Liver (tissue), 9 donors: ENCODE measurements around the gene NHERF1. TPM values are rescaled to one million over a fixed set of nuclear protein-coding genes. Genes with fewer than 3 reads are reported as not detected.

Experiments used
- DNase-seq: peaks from one replicate; pipeline ENCODE4 v3.0.0-alpha.2; 2017; ENCODE audit warnings: low spot score
- H3K27ac ChIP-seq, 2 donors: one replicate each; pipeline ENCODE4 v1.7.0; 2013; ENCODE audit warnings: inconsistent platforms in 2 of 2, low read length in 2 of 2, control low read depth in 1 of 2, low read depth in 1 of 2, mild to moderate bottlenecking in 1 of 2
- H3K27me3 ChIP-seq, 4 donors: one replicate each; pipeline versions ENCODE4 v1.6.1 to v1.7.0; 2013; ENCODE audit warnings: low read length in 3 of 4, inconsistent platforms in 1 of 4, mild to moderate bottlenecking in 1 of 4, moderate library complexity in 1 of 4; ENCODE audit not compliant: control insufficient read depth in 4 of 4, insufficient read depth in 4 of 4
- H3K36me3 ChIP-seq, 4 donors: one replicate each; pipeline versions ENCODE4 v1.6.1 to v1.7.0; 2013; ENCODE audit warnings: low read length in 3 of 4, mild to moderate bottlenecking in 3 of 4, low read depth in 1 of 4, moderate library complexity in 1 of 4; ENCODE audit not compliant: control insufficient read depth in 4 of 4, insufficient read depth in 3 of 4
- H3K4me1 ChIP-seq, 4 donors: one replicate each; pipeline versions ENCODE4 v1.6.1 to v1.7.0; 2013; ENCODE audit warnings: low read length in 3 of 4, mild to moderate bottlenecking in 3 of 4, moderate library complexity in 1 of 4; ENCODE audit not compliant: control insufficient read depth in 4 of 4, insufficient read depth in 4 of 4
- H3K4me3 ChIP-seq, 3 donors: one replicate each; pipeline versions ENCODE4 v1.6.1 to v1.7.0; 2013; ENCODE audit warnings: low read length in 3 of 3, control low read depth in 1 of 3, low read depth in 1 of 3, mild to moderate bottlenecking in 1 of 3
- H3K9ac ChIP-seq, 2 donors: one replicate each; pipeline ENCODE4 v1.7.0; 2013; ENCODE audit warnings: low read length in 2 of 2, mild to moderate bottlenecking in 2 of 2, moderate library complexity in 2 of 2, control low read depth in 1 of 2, low read depth in 1 of 2
- H3K9me3 ChIP-seq, 4 donors: one replicate each; pipeline versions ENCODE4 v1.6.1 to v1.7.0; 2013; ENCODE audit warnings: low read length in 3 of 4; ENCODE audit not compliant: control insufficient read depth in 4 of 4
- EGR1 ChIP-seq, 2 donors: IDR thresholded peaks; 2 replicates each; pipeline ENCODE4 v1.6.1; 2016 to 2018; ENCODE audit warnings: antibody characterized with exemption in 2 of 2, low read depth in 2 of 2
- FOXA1 ChIP-seq: IDR thresholded peaks from 2 replicates; pipeline ENCODE4 v1.6.1; 2016; ENCODE audit warnings: antibody characterized with exemption
- FOXA2 ChIP-seq: IDR thresholded peaks from 2 replicates; pipeline ENCODE4 v1.6.1; 2016; ENCODE audit warnings: antibody characterized with exemption
- GABPA ChIP-seq, 2 donors: IDR thresholded peaks in 1 of 2; conservative IDR thresholded peaks in 1 of 2; 2 replicates each; pipeline ENCODE4 v1.6.1; 2016; ENCODE audit warnings: antibody characterized with exemption in 2 of 2, mild to moderate bottlenecking in 1 of 2, moderate library complexity in 1 of 2
- HNF4A ChIP-seq, 2 donors: conservative IDR thresholded peaks; 2 replicates each; pipeline ENCODE4 v1.6.1; 2016; ENCODE audit warnings: antibody characterized with exemption in 2 of 2, mild to moderate bottlenecking in 2 of 2
- JUND ChIP-seq, 2 donors: IDR thresholded peaks; 2 replicates each; pipeline ENCODE4 v1.6.1; 2016; ENCODE audit warnings: antibody characterized with exemption in 2 of 2
- MAX ChIP-seq: IDR thresholded peaks from 2 replicates; pipeline ENCODE4 v1.6.1; 2016; ENCODE audit warnings: antibody characterized with exemption
- NR2F2 ChIP-seq: IDR thresholded peaks from 2 replicates; pipeline ENCODE4 v1.6.1; 2016; ENCODE audit warnings: antibody characterized with exemption
- RAD21 ChIP-seq, 2 donors: IDR thresholded peaks; 2 replicates each; pipeline ENCODE4 v1.6.1; 2016; ENCODE audit warnings: antibody characterized with exemption in 2 of 2, mild to moderate bottlenecking in 2 of 2
- REST ChIP-seq: IDR thresholded peaks from 2 replicates; pipeline ENCODE4 v1.6.1; 2016; ENCODE audit warnings: antibody characterized with exemption, mild to moderate bottlenecking
- SP1 ChIP-seq: IDR thresholded peaks from 2 replicates; pipeline ENCODE4 v1.6.1; 2018; ENCODE audit warnings: antibody characterized with exemption, mild to moderate bottlenecking
- YY1 ChIP-seq: IDR thresholded peaks from 2 replicates; pipeline ENCODE4 v1.6.1; 2016; ENCODE audit warnings: antibody characterized with exemption, mild to moderate bottlenecking
- WGBS: extraction: QIAGEN DNeasy Blood & Tissue Kit; methylation state at CpG from one replicate; pipeline ENCODE4 v1.1.7; 2013; 5-methylcytosine and 5-hydroxymethylcytosine counted together
- polyA plus RNA-seq, 2 donors: library from polyadenylated mRNA; stranded (reverse) in 1 of 2; unstranded in 1 of 2; fragments of 200-250 nt in 1 of 2; fragments of >200 nt in 1 of 2; fragmentation: Nextera tagmentation in 1 of 2; extraction: Ambion mirVana in 1 of 2; gene quantifications; one replicate each; pipeline versions ENCODE4 v1.2.1 to v1.2.3, GENCODE V29; 2013 to 2015
- total RNA-seq, 2 donors: library from RNA; depleted of rRNA; stranded (reverse); fragments of >200 nt; gene quantifications; one replicate each; pipeline ENCODE4 v1.2.3, GENCODE V29; 2014
- TF ChIP-seq, protein P1 (sequence below): IDR thresholded peaks from 2 replicates; pipeline ENCODE4 v1.6.1; 2016; ENCODE audit warnings: antibody characterized with exemption
- TF ChIP-seq, protein P2 (sequence below): fragments of 150-350 bp; IDR thresholded peaks from 2 replicates; pipeline ENCODE4 v1.5.1; 2017; ENCODE audit warnings: improper control_type of control experiment, low read depth, low read length; ENCODE audit not compliant: missing input control
- donor health status: healthy.
- donor health status: healthy.
- donor health status: healthy.
- donor health status: healthy.
- donor health status: healthy.

The NHERF1 gene
- total and polyA plus RNA-seq, 4 donors, result 38.1 to 160 (median 94.7) TPM

DNA sequence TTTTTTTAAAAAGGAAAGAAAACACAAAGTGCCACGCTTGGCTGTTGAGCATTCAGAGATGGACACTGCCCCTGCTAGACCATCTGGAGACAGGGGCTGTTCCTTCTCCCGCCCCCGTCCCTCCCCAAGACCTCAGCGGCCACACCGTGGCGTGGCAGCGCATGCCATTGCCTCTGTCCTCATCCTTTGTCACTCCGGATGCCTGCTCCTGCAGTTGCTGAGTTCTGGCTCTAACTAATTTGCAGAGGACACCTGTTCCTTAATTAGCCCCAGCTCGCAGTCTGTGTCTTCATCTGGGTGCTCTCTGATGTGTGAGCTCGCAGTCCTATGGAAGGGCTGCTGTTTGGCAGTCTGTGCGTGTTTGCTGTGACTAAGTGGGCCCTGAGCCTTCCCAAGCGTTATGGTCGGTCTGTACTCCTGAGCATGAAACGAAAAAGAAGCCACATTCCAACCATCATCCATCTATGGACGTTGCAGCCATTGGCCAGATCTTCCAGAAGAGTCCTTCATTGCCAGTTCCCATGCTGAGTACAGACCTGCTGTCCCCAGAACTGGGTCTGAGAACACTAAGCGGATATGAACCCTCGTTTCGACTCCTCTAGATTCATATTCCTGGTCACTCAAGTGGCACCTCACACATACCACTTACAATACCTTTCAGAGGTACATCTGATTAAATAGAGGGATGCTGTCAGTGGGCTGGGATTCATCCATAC, 68.6 kb downstream of the NHERF1 start:
- 90% methylated on average over 18 of the region's 18 CpGs for WGBS
- peaks cover 0 to 5% (median 1%) of the 10 kb centered on the region in 4 donors for H3K36me3 ChIP-seq
- no peak overlapping the region for H3K4me3 ChIP-seq
- H3K27me3 ChIP-seq, result no peaks in the 10 kb centered on the region
- no peak overlapping the region for H3K27ac ChIP-seq
- no peaks in the 10 kb centered on the region for H3K9me3 ChIP-seq
- no peak overlapping the region for H3K9ac ChIP-seq
- TF ChIP-seq SP1 (no peak), RAD21 (IDR thresholded peaks at IDR 0.05) (no peak), FOXA2 (no peak), GABPA (IDR thresholded peaks at IDR 0.05 in 1 of 2, conservative IDR thresholded peaks at IDR 0.05 in 1 of 2) (no peak), HNF4A (conservative IDR thresholded peaks at IDR 0.05) (no peak), REST (no peak), NR2F2 (no peak)
- TF ChIP-seq, protein P1, sequence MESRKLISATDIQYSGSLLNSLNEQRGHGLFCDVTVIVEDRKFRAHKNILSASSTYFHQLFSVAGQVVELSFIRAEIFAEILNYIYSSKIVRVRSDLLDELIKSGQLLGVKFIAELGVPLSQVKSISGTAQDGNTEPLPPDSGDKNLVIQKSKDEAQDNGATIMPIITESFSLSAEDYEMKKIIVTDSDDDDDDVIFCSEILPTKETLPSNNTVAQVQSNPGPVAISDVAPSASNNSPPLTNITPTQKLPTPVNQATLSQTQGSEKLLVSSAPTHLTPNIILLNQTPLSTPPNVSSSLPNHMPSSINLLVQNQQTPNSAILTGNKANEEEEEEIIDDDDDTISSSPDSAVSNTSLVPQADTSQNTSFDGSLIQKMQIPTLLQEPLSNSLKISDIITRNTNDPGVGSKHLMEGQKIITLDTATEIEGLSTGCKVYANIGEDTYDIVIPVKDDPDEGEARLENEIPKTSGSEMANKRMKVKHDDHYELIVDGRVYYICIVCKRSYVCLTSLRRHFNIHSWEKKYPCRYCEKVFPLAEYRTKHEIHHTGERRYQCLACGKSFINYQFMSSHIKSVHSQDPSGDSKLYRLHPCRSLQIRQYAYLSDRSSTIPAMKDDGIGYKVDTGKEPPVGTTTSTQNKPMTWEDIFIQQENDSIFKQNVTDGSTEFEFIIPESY, result no peak
- H3K4me1 ChIP-seq, result peaks cover 0 to 1% (median 0%) of the 10 kb centered on the region in 4 donors
- DNase-seq, result no peak

DNA sequence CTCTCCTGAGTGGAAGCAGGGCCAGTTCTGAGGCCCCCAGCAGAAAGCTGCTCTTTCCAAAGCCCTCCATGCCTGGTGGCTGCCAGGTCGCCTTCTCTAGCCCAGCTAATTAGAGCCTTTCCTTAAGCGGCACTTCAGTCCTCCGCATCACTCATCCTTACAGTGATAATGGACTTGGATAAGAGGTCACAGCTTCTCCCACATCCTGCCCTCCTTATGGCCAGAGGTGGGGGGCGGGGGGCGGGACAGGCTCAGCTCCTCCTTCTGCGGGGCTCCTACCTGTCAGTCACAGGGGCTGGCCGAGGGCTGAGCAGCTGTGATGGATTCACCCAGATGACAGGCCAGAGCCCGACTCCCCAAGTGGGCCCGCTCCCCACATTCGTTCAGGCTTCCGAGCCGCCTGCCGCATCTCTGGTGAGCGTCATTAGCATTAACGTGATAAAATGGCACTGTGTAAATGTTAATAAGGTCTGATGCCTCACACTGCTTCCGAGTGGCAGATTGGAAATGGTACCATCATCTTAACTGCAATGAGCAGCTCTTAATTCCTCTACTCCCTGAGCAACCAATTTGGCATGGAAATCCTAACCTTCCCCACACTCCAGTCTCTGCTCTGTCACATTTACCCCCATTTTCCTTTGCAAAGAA, 70.0 kb downstream of the NHERF1 start:
- Histone ChIP-seq H3K4me1 (no peaks in the 10 kb centered on the region), H3K36me3 (peaks cover 0 to 5% (median 1%) of the 10 kb centered on the region in 4 donors), H3K9me3 (no peaks in the 10 kb centered on the region), H3K27ac (no peak overlapping the region), H3K9ac (no peak overlapping the region), H3K27me3 (no peaks in the 10 kb centered on the region), H3K4me3 (no peak overlapping the region)
- WGBS, result 98% methylated on average over 16 of the region's 16 CpGs
- TF ChIP-seq NR2F2 (no peak), JUND (IDR thresholded peaks at IDR 0.05) (no peak), HNF4A (conservative IDR thresholded peaks at IDR 0.05) (no peak), FOXA2 (no peak), MAX (no peak), EGR1 (IDR thresholded peaks at IDR 0.05; ENCODE audit: low read depth in 2 of 2) (no peak), FOXA1 (no peak), YY1 (no peak)
- TF ChIP-seq, protein P2, sequence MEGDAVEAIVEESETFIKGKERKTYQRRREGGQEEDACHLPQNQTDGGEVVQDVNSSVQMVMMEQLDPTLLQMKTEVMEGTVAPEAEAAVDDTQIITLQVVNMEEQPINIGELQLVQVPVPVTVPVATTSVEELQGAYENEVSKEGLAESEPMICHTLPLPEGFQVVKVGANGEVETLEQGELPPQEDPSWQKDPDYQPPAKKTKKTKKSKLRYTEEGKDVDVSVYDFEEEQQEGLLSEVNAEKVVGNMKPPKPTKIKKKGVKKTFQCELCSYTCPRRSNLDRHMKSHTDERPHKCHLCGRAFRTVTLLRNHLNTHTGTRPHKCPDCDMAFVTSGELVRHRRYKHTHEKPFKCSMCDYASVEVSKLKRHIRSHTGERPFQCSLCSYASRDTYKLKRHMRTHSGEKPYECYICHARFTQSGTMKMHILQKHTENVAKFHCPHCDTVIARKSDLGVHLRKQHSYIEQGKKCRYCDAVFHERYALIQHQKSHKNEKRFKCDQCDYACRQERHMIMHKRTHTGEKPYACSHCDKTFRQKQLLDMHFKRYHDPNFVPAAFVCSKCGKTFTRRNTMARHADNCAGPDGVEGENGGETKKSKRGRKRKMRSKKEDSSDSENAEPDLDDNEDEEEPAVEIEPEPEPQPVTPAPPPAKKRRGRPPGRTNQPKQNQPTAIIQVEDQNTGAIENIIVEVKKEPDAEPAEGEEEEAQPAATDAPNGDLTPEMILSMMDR, result no peak
- DNase-seq, result no peak

Other genes starting within 250 kb of the NHERF1 start
- under 1 TPM; 0.08 to 0.33 TPM for gene CD300LB, start 217.2 kb upstream of the NHERF1 start, total RNA-seq
- gene CD300LB, start 217.2 kb upstream of the NHERF1 start, polyA plus RNA-seq, result under 1 TPM in 1 of 2 donors, not detected in 1; 0.09 TPM
- 1 to 10 TPM in 1 of 2 donors, under 1 TPM in 1; 0.92 to 1.5 TPM for gene CD300C, start 202.5 kb upstream of the NHERF1 start, total RNA-seq
- gene CD300C, start 202.5 kb upstream of the NHERF1 start, polyA plus RNA-seq, result 1 to 10 TPM in 1 of 2 donors, under 1 TPM in 1; 0.17 to 1.2 TPM
- gene CD300H, start 181.1 kb upstream of the NHERF1 start, total RNA-seq, result under 1 TPM in 1 of 2 donors, not detected in 1; 0.47 TPM
- not detected for gene CD300H, start 181.1 kb upstream of the NHERF1 start, polyA plus RNA-seq
- under 1 TPM in 1 of 2 donors, not detected in 1; 0.08 TPM for gene CD300LD, start 156.3 kb upstream of the NHERF1 start, total RNA-seq
- not detected for gene CD300LD, start 156.3 kb upstream of the NHERF1 start, polyA plus RNA-seq
- under 1 TPM; 0.47 to 0.75 TPM for gene CD300E, start 124.9 kb upstream of the NHERF1 start, total RNA-seq
- under 1 TPM; 0.07 to 0.21 TPM for gene CD300E, start 124.9 kb upstream of the NHERF1 start, polyA plus RNA-seq
- 1 to 10 TPM; 1.5 to 1.9 TPM for gene CD300LF, start 35.7 kb upstream of the NHERF1 start, total RNA-seq
- under 1 TPM; 0.13 to 0.55 TPM for gene CD300LF, start 35.7 kb upstream of the NHERF1 start, polyA plus RNA-seq
- 1 to 10 TPM; 5.1 to 5.3 TPM for gene RAB37, start 11.4 kb upstream of the NHERF1 start, total RNA-seq
- gene RAB37, start 11.4 kb upstream of the NHERF1 start, polyA plus RNA-seq, result 1 to 10 TPM; 5.9 to 8.8 TPM
- 10 to 100 TPM in 1 of 2 donors, 1 to 10 TPM in 1; 8.1 to 25.5 TPM for gene NAT9, start 27.7 kb downstream of the NHERF1 start, total RNA-seq
- 10 to 100 TPM; 15.7 to 18.4 TPM for gene NAT9, start 27.7 kb downstream of the NHERF1 start, polyA plus RNA-seq
- under 1 TPM in 1 of 2 donors, not detected in 1; 0.09 TPM for gene GRIN2C, start 111.3 kb downstream of the NHERF1 start, total RNA-seq
- gene GRIN2C, start 111.3 kb downstream of the NHERF1 start, polyA plus RNA-seq, result under 1 TPM; 0.03 to 0.10 TPM
- 1 to 10 TPM; 3.9 to 5.3 TPM for gene FDXR, start 124.4 kb downstream of the NHERF1 start, total RNA-seq
- 10 to 100 TPM in 1 of 2 donors, 1 to 10 TPM in 1; 3.9 to 10.1 TPM for gene FDXR, start 124.4 kb downstream of the NHERF1 start, polyA plus RNA-seq
- 1 to 10 TPM in 1 of 2 donors, not detected in 1; 7.1 TPM for gene FADS6, start 145.0 kb downstream of the NHERF1 start, total RNA-seq
- gene FADS6, start 145.0 kb downstream of the NHERF1 start, polyA plus RNA-seq, result 1 to 10 TPM; 2.1 to 4.2 TPM
- gene USH1G, start 174.6 kb downstream of the NHERF1 start, total RNA-seq, result under 1 TPM in 1 of 2 donors, not detected in 1; under 0.01 TPM
- gene USH1G, start 174.6 kb downstream of the NHERF1 start, polyA plus RNA-seq, result not detected
- gene OTOP2, start 175.6 kb downstream of the NHERF1 start, total RNA-seq, result not detected
- gene OTOP2, start 175.6 kb downstream of the NHERF1 start, polyA plus RNA-seq, result not detected
- not detected for gene OTOP3, start 187.3 kb downstream of the NHERF1 start, total RNA-seq
- not detected for gene OTOP3, start 187.3 kb downstream of the NHERF1 start, polyA plus RNA-seq
- gene HID1, start 224.1 kb downstream of the NHERF1 start, total RNA-seq, result 1 to 10 TPM; 2.7 to 6.2 TPM
- gene HID1, start 224.1 kb downstream of the NHERF1 start, polyA plus RNA-seq, result 1 to 10 TPM; 3.5 to 3.8 TPM
- 1 to 10 TPM in 1 of 2 donors, under 1 TPM in 1; 0.70 to 1.5 TPM for gene CDR2L, start 239.0 kb downstream of the NHERF1 start, total RNA-seq
- 1 to 10 TPM in 1 of 2 donors, under 1 TPM in 1; 0.78 to 1.1 TPM for gene CDR2L, start 239.0 kb downstream of the NHERF1 start, polyA plus RNA-seq